ENCODE data around the gene CAMTA1.

DNA sequence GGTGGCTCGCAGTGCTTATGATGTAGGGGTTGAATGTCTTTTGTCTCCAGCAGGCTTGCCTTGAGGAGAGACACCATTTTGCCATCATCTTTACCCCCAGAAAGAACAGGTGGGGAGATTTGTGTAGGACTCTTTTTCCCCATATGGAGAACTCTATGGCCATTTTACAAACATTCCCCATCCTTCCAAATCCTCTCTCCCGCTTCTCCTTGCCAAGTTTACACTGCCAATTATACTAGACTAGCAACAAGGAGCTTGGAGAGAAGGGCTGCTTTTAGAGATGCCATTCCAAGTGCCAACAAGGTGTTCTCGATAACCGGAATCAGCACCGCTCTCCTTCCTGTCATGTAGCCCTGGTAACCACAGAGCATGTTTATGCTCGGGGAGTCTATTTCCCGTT, 233.1 kb downstream of the CAMTA1 start:
- TF ChIP-seq POLR2A (IDR thresholded peaks at IDR 0.05) (no peak), EP300 (IDR thresholded peaks at IDR 0.05) (no peak), POLR2AphosphoS5 (IDR thresholded peaks at IDR 0.05) (no peak)
- TF ChIP-seq, protein P1, sequence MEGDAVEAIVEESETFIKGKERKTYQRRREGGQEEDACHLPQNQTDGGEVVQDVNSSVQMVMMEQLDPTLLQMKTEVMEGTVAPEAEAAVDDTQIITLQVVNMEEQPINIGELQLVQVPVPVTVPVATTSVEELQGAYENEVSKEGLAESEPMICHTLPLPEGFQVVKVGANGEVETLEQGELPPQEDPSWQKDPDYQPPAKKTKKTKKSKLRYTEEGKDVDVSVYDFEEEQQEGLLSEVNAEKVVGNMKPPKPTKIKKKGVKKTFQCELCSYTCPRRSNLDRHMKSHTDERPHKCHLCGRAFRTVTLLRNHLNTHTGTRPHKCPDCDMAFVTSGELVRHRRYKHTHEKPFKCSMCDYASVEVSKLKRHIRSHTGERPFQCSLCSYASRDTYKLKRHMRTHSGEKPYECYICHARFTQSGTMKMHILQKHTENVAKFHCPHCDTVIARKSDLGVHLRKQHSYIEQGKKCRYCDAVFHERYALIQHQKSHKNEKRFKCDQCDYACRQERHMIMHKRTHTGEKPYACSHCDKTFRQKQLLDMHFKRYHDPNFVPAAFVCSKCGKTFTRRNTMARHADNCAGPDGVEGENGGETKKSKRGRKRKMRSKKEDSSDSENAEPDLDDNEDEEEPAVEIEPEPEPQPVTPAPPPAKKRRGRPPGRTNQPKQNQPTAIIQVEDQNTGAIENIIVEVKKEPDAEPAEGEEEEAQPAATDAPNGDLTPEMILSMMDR (IDR thresholded peaks at IDR 0.05) = no peak
